ENCODE results near the gene ITGA11. TPM values are rescaled to one million over a fixed set of nuclear protein-coding genes. Genes with fewer than 3 reads are reported as not detected.

The ITGA11 gene
- total and polyA plus RNA-seq, 2 donors (not counting 1 experiment from before 2014, with no cell fraction given) = 21.5 to 29.6 TPM

DNA sequence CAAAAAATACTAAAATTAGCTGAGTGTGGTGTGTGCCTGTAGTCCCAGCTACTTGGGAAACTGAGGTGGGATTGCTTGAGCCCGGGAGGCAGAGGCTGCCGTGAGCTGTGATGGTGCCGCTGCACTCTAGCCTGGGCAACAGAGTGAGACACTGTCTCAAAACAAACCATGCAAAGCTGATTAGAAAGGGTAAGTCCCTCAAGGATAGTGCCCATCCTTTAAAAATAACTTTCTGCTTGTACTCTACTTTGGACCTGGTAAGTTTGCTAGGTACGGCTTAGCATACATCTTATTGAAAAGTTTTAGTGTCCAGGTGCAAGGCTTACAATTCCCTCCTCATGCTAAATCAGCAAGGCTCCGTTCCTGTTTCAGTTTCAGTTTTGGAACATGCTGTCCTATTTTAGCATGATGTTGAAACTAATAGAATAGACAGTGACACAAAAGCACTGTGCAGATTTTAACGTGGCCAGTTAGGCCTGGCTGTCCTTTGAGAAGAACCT is 133.0 kb downstream of the ITGA11 start:
- DNase-seq (ENCODE audit: low read depth in 2 of 2) = peak in 1 of 2 donors; percentile 31

DNA sequence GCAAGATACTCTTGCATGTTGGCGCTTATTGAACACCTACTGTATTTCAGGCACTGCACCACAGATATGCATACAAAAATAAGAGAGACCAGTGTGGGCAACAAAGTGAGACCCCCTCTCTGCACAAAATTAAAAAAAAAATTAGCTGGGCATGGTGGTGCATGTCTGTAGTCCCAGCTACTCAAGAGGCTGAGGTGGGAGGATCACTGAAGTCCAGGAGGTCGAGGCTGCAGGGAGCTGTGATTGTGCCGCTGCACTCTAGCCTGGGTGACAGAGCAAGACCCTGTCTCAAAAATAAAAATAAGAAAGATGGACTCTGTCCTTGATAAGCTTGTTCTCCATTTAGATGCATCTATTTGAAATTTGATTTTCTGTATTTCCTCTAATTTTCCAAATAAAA is 133.6 kb downstream of the ITGA11 start:
- H3K36me3 ChIP-seq (ENCODE audit: control insufficient read depth, insufficient read depth, low read length) = peaks cover 2% of the 10 kb centered on the region
- peaks cover 8% of the 10 kb centered on the region for H3K79me2 ChIP-seq (ENCODE audit: control insufficient read depth, insufficient read depth, low read length)
- no peak overlapping the region for H3K9ac ChIP-seq (ENCODE audit: insufficient read depth, low read length)

More for the DNA sequence above, 133.0 kb downstream of the ITGA11 start:
- Histone ChIP-seq H3K36me3 (ENCODE audit: control insufficient read depth, insufficient read depth, low read length) (peaks cover 2% of the 10 kb centered on the region), H3K9ac (ENCODE audit: insufficient read depth, low read length) (no peak overlapping the region), H3K79me2 (ENCODE audit: control insufficient read depth, insufficient read depth, low read length) (peaks cover 7% of the 10 kb centered on the region), H3K27ac (ENCODE audit: insufficient read depth, low read length) (peak overlapping the region; percentile 44), H3K4me2 (ENCODE audit: extremely low read depth, insufficient read depth, low read length) (peak overlapping the region; percentile 89), H3K4me3 (replicated peaks in 1 of 4; ENCODE audit: control extremely low read depth in 1 of 4, insufficient read depth in 1 of 4, low read depth in 3 of 4, low read length in 4 of 4) (peak overlapping the region in 3 of 4 experiments; percentile 14 to 28 (median 26)), H3K9me3 (ENCODE audit: control insufficient read depth, insufficient read depth, low read depth, low read length) (no peaks in the 10 kb centered on the region), H2AFZ (ENCODE audit: low read length) (peak overlapping the region; percentile 45), H3K4me1 (ENCODE audit: control insufficient read depth, extremely low read depth, insufficient read depth, low read length) (no peaks in the 10 kb centered on the region), H3K27me3 (ENCODE audit: control insufficient read depth, insufficient read depth, low read length) (no peaks in the 10 kb centered on the region), H4K20me1 (ENCODE audit: control insufficient read depth, extremely low read depth, insufficient read depth, low read length) (no peaks in the 10 kb centered on the region)
- TF ChIP-seq EZH2 (IDR thresholded peaks at IDR 0.05; ENCODE audit: low read length, missing control alignments) = no peak
- TF ChIP-seq, protein P1, sequence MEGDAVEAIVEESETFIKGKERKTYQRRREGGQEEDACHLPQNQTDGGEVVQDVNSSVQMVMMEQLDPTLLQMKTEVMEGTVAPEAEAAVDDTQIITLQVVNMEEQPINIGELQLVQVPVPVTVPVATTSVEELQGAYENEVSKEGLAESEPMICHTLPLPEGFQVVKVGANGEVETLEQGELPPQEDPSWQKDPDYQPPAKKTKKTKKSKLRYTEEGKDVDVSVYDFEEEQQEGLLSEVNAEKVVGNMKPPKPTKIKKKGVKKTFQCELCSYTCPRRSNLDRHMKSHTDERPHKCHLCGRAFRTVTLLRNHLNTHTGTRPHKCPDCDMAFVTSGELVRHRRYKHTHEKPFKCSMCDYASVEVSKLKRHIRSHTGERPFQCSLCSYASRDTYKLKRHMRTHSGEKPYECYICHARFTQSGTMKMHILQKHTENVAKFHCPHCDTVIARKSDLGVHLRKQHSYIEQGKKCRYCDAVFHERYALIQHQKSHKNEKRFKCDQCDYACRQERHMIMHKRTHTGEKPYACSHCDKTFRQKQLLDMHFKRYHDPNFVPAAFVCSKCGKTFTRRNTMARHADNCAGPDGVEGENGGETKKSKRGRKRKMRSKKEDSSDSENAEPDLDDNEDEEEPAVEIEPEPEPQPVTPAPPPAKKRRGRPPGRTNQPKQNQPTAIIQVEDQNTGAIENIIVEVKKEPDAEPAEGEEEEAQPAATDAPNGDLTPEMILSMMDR (conservative IDR thresholded peaks at IDR 0.05 in 1 of 2, IDR thresholded peaks at IDR 0.05 in 1 of 2; ENCODE audit: low read depth in 1 of 2, low read length in 2 of 2) = no peak

DNA sequence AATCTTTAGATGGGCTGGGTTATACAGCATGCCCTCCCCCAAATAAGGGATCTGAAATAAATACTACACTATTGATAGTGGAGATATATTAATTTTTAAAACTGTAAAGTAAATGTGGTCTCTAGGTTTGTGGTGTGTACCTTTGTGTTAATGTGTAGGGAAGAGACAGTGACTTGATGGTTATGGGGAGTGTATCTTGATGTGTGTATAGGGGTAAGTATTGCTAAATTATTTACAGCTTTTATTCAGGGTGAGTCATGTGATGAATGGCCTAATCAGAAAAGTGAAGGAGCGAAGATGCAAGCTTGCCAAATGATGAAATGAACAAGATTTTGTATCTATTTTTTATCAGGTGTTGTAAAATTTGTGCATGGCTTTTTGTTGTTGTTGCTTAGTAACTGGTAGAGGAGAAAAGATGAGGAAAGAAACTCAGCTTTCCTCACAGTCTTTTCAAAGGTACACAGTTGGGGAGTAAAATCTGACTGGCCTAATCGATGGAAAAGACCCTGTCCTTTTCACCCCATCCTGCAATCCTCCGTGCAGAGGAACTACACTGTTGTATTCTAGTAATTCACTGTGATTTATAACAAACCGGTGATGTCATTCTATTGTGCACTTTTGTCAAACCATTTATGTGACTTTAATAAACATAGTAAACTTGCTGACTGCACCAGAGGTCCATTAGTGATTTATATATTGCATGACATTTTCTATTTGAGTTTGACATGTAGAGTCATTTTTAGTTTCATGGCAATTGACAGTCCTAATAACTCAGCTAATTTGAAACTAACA is 136.8 kb downstream of the ITGA11 start:
- H3K4me1 ChIP-seq (ENCODE audit: control insufficient read depth, extremely low read depth, insufficient read depth, low read length) = no peaks in the 10 kb centered on the region
- H2AFZ ChIP-seq (ENCODE audit: low read length) = no peak overlapping the region
- peaks cover 3% of the 10 kb centered on the region for H3K36me3 ChIP-seq (ENCODE audit: control insufficient read depth, insufficient read depth, low read length)
- no peak for DNase-seq (ENCODE audit: low read depth in 2 of 2)
- H3K9ac ChIP-seq (ENCODE audit: insufficient read depth, low read length) = no peak overlapping the region
- no peaks in the 10 kb centered on the region for H3K27me3 ChIP-seq (ENCODE audit: control insufficient read depth, insufficient read depth, low read length)
- no peaks in the 10 kb centered on the region for H4K20me1 ChIP-seq (ENCODE audit: control insufficient read depth, extremely low read depth, insufficient read depth, low read length)
- no peak overlapping the region for H3K4me3 ChIP-seq (replicated peaks in 1 of 4; ENCODE audit: control extremely low read depth in 1 of 4, insufficient read depth in 1 of 4, low read depth in 3 of 4, low read length in 4 of 4)
- no peaks in the 10 kb centered on the region for H3K9me3 ChIP-seq (ENCODE audit: control insufficient read depth, insufficient read depth, low read depth, low read length)
- H3K27ac ChIP-seq (ENCODE audit: insufficient read depth, low read length) = peak overlapping the region; percentile 6
- no peak overlapping the region for H3K4me2 ChIP-seq (ENCODE audit: extremely low read depth, insufficient read depth, low read length)
- peaks cover 33% of the 10 kb centered on the region for H3K79me2 ChIP-seq (ENCODE audit: control insufficient read depth, insufficient read depth, low read length)
- TF ChIP-seq, protein P1 (conservative IDR thresholded peaks at IDR 0.05 in 1 of 2, IDR thresholded peaks at IDR 0.05 in 1 of 2; ENCODE audit: low read depth in 1 of 2, low read length in 2 of 2) = no peak
- TF ChIP-seq EZH2 (IDR thresholded peaks at IDR 0.05; ENCODE audit: low read length, missing control alignments) = no peak

More for the DNA sequence above, 133.6 kb downstream of the ITGA11 start:
- Histone ChIP-seq H3K9me3 (ENCODE audit: control insufficient read depth, insufficient read depth, low read depth, low read length) (no peaks in the 10 kb centered on the region), H3K27me3 (ENCODE audit: control insufficient read depth, insufficient read depth, low read length) (no peaks in the 10 kb centered on the region), H3K4me2 (ENCODE audit: extremely low read depth, insufficient read depth, low read length) (peak overlapping the region; percentile 89), H3K4me1 (ENCODE audit: control insufficient read depth, extremely low read depth, insufficient read depth, low read length) (no peaks in the 10 kb centered on the region), H3K4me3 (replicated peaks in 1 of 4; ENCODE audit: control extremely low read depth in 1 of 4, insufficient read depth in 1 of 4, low read depth in 3 of 4, low read length in 4 of 4) (no peak overlapping the region), H2AFZ (ENCODE audit: low read length) (no peak overlapping the region), H4K20me1 (ENCODE audit: control insufficient read depth, extremely low read depth, insufficient read depth, low read length) (no peaks in the 10 kb centered on the region), H3K27ac (ENCODE audit: insufficient read depth, low read length) (no peak overlapping the region)
- TF ChIP-seq, protein P1 (conservative IDR thresholded peaks at IDR 0.05 in 1 of 2, IDR thresholded peaks at IDR 0.05 in 1 of 2; ENCODE audit: low read depth in 1 of 2, low read length in 2 of 2) = no peak
- TF ChIP-seq EZH2 (IDR thresholded peaks at IDR 0.05; ENCODE audit: low read length, missing control alignments) = no peak
- no peak for DNase-seq (ENCODE audit: low read depth in 2 of 2)

Measured in fibroblast of lung (primary cell).